BJ (cell line): ENCODE measurements around the gene GFY. TPM values are rescaled to one million over a fixed set of nuclear protein-coding genes. Genes with fewer than 3 reads are reported as not detected.

Experiments
- CTCF ChIA-PET: fragments of 350-600 bp; formaldehyde crosslinking; extraction: SDS; loops from one replicate; lab custom pipeline; 2021; ENCODE audit warnings: antibody characterized with exemption, inconsistent platforms; lab: Yijun Ruan, JAX
- POLR2A ChIA-PET: fragments of 300-600 bp; sonication (Branson Sonifier 250); formaldehyde crosslinking; extraction: SDS; loops from one replicate; lab custom pipeline; 2021; ENCODE audit warnings: antibody characterized with exemption; lab: Charles Lee
- DNase-seq: peaks from one replicate; pipeline ENCODE4 v3.0.0-alpha.2; 2011; ENCODE audit warnings: low read depth
- H3K27me3 ChIP-seq: 2 replicates; pipeline ENCODE4 v1.6.0; 2011; ENCODE audit warnings: low read length; ENCODE audit not compliant: control insufficient read depth, insufficient read depth
- H3K36me3 ChIP-seq: 2 replicates; pipeline ENCODE4 v1.5.1; 2011; ENCODE audit warnings: low read length; ENCODE audit not compliant: control insufficient read depth, insufficient read depth
- H3K4me3 ChIP-seq: 2 replicates; pipeline ENCODE4 v1.5.1; 2011; ENCODE audit warnings: low read depth, mild to moderate bottlenecking, control low read depth, low read length
- polyA minus RNA-seq: library from RNA; depleted of rRNA, polyadenylated mRNA; stranded (reverse); fragments of >200 nt; gene quantifications from 2 replicates; pipeline ENCODE4 v1.2.3, GENCODE V29; 2011; rRNA and poly(A)+ RNA removed
- polyA plus RNA-seq: library from polyadenylated mRNA; depleted of rRNA; stranded (reverse); fragments of >200 nt; gene quantifications from 2 replicates; pipeline ENCODE4 v1.2.3, GENCODE V29; 2011; rRNA removed
- TF ChIP-seq, protein P1 (sequence below): IDR thresholded peaks from 2 replicates; pipeline ENCODE4 v1.5.1; 2011; ENCODE audit warnings: low read depth, mild to moderate bottlenecking, control low read depth, inconsistent platforms, low read length, moderate library complexity; ENCODE audit not compliant: insufficient read depth

The GFY gene, protein sequence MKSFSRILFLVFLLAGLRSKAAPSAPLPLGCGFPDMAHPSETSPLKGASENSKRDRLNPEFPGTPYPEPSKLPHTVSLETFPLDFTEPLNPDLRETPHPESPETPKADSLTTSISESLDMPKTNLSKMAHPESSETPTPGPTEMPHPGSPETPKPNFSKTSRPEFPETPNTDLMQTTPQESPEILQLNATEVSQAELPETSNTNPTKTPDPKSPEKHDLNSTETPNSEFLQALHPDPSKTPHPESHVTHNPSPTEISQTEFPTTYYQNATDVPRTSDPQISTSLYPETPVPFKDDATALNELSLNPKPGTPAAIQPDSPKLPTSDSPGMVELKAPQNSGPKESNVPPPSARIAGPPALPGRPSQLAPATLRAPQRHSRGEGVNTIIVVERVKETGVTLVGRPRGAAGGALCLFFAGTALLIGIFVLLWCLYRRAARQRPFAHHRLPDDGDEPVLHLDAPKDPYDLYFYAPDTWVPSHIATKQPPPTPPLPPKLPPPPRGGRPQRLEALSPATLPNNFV
- polyA plus RNA-seq (not detected in 2 replicates), polyA minus RNA-seq (not detected in 2 replicates)

DNA sequence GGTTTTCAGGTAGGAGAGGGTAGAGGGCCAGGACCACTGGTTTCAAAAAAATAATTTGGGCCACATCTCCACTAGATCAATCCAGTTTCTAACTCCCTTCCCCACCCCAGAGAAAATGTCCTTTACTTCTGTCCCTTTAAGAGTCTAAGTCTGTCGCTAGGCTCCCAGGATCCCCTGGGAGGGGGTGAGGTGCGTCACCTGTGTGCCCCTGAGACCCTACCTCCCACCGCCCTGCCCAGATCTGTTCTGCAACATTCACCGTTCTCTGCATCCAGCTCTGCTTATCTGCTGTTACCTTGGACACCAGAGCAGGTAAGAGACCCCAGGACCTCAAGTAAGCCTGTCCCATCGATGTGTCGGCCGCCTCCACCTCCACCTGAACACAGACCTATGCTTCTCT lies at the start of gene GFY:
TSS of gene GFY (plus strand) at position 211 of the 400 bp plus-strand sequence. CDS start 1,043 bp downstream, outside the sequence.
- ChIA-PET CTCF (interaction anchor here (2.0 to 2.5 kb wide), 3 partner anchors 9 to 33 kb away, joined by 7 to 10 read pairs (median 9); no protein-coding TSS in a partner anchor), POLR2A (interaction anchor here (0.6 kb wide), 1 partner anchor 17 kb away, joined by 4 read pairs; no protein-coding TSS in a partner anchor)
- Histone ChIP-seq H3K4me3 (no peak within 1 kb of the TSS), H3K27me3 (peaks cover 82% of the 10 kb centered on the region), H3K36me3 (no peaks in the 10 kb centered on the region)
- TF ChIP-seq, protein P1, sequence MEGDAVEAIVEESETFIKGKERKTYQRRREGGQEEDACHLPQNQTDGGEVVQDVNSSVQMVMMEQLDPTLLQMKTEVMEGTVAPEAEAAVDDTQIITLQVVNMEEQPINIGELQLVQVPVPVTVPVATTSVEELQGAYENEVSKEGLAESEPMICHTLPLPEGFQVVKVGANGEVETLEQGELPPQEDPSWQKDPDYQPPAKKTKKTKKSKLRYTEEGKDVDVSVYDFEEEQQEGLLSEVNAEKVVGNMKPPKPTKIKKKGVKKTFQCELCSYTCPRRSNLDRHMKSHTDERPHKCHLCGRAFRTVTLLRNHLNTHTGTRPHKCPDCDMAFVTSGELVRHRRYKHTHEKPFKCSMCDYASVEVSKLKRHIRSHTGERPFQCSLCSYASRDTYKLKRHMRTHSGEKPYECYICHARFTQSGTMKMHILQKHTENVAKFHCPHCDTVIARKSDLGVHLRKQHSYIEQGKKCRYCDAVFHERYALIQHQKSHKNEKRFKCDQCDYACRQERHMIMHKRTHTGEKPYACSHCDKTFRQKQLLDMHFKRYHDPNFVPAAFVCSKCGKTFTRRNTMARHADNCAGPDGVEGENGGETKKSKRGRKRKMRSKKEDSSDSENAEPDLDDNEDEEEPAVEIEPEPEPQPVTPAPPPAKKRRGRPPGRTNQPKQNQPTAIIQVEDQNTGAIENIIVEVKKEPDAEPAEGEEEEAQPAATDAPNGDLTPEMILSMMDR: no peak
- no peak for DNase-seq

DNA sequence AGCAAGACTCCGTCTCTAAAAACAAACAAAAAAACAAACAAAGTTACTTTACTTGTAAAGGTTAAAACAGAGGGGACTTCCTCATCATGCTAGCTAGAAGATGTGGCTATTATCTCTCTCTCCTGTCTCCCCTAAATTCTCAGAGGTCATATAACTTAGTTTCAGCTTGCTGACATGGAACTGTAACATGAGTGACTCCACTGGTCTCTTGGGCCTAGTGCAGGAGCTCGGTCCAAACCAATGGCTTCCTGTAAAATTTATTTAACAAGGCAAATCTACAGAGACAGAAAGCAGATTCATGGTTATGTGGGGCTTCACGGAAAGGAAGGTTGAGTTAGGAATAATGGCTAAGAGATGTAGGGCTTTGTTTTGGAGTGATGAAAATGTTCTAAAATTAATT lies 46.7 kb upstream of the GFY start:
- CTCF ChIA-PET: interaction anchor here (3.9 kb wide), 1 partner anchor 12 kb away, joined by 18 read pairs; no protein-coding TSS in a partner anchor
- H3K4me3 ChIP-seq: no peak overlapping the region
- no peak for DNase-seq
- TF ChIP-seq, protein P1: no peak
- POLR2A ChIA-PET: no interaction called here
- peaks cover 2% of the 10 kb centered on the region; the same call in 1 of the 2 replicates for H3K27me3 ChIP-seq
- H3K36me3 ChIP-seq: no peaks in the 10 kb centered on the region

DNA sequence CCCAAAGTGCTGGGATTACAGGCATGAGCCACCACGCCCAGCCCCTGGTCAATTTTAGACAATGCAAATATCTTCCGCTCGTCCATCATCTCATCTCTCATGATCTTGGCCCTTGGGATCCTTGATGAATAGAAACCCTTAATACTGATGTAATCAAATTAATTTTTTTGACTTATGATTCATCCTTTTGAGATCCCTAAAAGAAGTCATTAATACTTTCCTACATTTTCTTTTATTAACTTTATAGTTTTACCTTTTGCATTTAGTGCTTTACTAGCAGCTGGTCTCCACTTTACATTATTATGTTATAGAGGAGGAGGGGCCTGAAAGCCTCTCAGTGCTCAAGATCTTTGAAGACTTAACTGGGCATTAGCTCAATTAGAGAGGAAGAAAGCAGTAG lies 44.8 kb upstream of the GFY start:
- ChIA-PET CTCF (interaction anchor here (1.4 to 3.9 kb wide), 2 partner anchors 11 to 64 kb away, joined by 4 to 18 read pairs; no protein-coding TSS in a partner anchor), POLR2A (no interaction called here)
- Histone ChIP-seq H3K4me3 (no peak overlapping the region), H3K27me3 (no peaks in the 10 kb centered on the region; the same call in 1 of the 2 replicates), H3K36me3 (no peaks in the 10 kb centered on the region)
- TF ChIP-seq, protein P1: no peak
- no peak for DNase-seq

DNA sequence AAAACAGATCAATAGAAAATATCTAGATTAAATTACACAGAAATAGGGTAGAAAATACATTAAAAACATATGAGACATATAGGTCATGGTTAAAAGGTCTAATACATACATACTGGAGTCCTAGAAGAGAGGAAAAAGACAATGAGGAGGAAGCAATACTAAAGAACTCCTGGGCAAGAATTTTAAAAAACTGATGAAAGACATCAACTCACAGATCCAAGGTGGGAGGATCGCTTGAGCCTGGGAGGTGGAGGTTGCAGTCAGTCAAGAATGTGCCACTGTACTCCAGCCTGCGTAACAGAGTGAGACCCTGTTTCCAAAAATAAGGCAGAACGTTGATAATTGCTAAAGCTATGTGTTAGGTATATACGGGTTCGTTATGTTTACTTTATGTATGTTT lies 42.5 kb upstream of the GFY start:
- POLR2A ChIA-PET: no interaction called here

More for the DNA sequence above, 42.5 kb upstream of the GFY start:
- Histone ChIP-seq H3K4me3 (no peak overlapping the region), H3K36me3 (no peaks in the 10 kb centered on the region), H3K27me3 (no peaks in the 10 kb centered on the region)
- TF ChIP-seq, protein P1: no peak
- no peak for DNase-seq
- CTCF ChIA-PET: interaction anchor here (0.9 to 1.8 kb wide), 3 partner anchors 9 to 59 kb away, joined by 3 to 8 read pairs (median 3); no protein-coding TSS in a partner anchor
